ENCODE data around the gene CBFA2T3. TPM values are rescaled to one million over a fixed set of nuclear protein-coding genes. Genes with fewer than 3 reads are reported as not detected.

CBFA2T3 gene
- total RNA-seq, 2 donors from 2014 or later: 10.1 to 10.5 TPM

DNA sequence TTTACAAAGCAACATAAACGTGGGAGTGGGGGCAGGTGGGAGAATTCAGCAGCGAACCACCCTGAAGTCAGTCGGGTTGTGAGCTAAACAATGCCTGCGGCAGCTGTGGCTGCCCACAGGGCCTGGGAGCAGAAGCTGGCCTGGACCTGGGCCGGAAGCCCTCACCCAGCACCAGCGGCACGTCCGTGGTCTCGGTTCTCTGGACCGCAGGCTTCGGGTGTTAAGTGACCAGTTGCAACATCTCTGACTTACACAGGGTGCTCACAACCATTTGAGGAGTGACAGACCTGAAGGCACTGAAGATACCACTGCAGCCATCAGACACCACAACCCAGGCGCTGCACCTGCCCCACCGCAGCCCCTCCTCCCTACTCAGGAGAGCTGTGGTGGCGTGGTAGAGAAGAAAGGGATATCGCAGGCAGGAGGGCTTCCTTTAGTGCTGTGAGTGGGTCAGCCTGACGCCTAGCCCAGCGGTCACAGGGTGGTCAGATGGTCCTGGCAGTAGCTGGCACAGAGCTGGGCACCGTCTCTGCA lies 33.8 kb downstream of the CBFA2T3 start:
- Histone ChIP-seq H3K27ac (no peak overlapping the region), H3K9me3 (no peaks in the 10 kb centered on the region), H3K4me3 (no peak overlapping the region), H3K4me1 (no peaks in the 10 kb centered on the region), H3K36me3 (no peaks in the 10 kb centered on the region), H3K9ac (ENCODE audit: low read depth in 2 of 2, low read length in 2 of 2) (no peak overlapping the region), H3K27me3 (peaks cover 26% of the 10 kb centered on the region)
- TF ChIP-seq, protein P1, sequence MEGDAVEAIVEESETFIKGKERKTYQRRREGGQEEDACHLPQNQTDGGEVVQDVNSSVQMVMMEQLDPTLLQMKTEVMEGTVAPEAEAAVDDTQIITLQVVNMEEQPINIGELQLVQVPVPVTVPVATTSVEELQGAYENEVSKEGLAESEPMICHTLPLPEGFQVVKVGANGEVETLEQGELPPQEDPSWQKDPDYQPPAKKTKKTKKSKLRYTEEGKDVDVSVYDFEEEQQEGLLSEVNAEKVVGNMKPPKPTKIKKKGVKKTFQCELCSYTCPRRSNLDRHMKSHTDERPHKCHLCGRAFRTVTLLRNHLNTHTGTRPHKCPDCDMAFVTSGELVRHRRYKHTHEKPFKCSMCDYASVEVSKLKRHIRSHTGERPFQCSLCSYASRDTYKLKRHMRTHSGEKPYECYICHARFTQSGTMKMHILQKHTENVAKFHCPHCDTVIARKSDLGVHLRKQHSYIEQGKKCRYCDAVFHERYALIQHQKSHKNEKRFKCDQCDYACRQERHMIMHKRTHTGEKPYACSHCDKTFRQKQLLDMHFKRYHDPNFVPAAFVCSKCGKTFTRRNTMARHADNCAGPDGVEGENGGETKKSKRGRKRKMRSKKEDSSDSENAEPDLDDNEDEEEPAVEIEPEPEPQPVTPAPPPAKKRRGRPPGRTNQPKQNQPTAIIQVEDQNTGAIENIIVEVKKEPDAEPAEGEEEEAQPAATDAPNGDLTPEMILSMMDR (IDR thresholded peaks at IDR 0.05): no peak
- DNase-seq: no peak
- intact Hi-C loops (cut with DNase I): loop anchor here (5.0 kb wide), 2 partner anchors 224 to 274 kb away; partner anchors contain the start of gene ZNF778

DNA sequence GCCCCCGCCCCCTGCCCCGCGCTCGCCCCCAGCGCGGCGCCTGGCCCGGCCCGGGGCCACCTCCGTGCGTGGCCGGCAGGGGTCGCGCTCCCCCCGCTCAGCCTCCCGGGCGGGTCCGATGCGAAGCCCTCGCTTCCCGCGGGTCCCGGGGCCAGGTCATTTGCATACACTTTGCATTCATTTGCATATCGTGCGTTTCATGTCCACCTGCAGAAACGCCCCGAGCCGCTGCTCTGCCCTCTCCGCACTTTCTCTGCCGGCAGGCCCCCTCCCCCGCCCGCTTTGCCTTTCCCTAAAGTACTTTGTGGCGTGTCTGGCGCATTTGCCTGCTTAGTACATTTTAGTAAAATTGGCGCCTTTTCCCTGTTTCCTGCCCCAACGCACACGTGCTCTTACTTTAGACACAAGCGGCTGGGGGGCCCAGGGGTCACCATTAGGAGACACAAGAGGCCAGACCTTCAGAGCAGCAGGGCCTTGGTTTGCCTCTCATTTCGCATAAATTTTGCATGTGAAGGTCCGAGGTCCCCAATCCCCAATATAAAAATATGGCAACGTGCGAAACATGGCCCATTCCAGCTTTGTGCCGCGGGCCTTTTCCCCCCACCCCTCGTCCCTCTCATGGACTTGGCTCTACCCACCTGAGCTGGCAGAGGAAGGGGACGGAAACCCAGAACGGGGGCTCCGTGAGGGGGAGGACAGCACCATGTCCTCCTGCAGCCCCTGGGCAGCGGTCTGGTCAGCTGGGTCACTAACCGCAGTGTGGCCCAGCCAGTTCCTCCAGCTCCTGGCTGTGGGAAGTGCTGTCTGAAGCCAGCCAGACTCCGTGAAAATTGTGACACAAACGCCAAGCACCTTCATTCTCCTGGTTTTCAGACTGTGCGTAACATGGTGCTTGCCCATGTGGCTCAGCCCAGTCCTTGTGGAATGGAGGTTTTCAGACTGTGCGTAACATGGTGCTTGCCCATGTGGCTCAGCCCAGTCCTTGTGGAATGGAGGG lies 34.8 kb downstream of the CBFA2T3 start:
- Histone ChIP-seq H3K27ac (no peak overlapping the region), H3K9me3 (no peaks in the 10 kb centered on the region), H3K27me3 (peaks cover 26% of the 10 kb centered on the region), H3K4me1 (peaks cover under 1% of the 10 kb centered on the region), H3K9ac (ENCODE audit: low read depth in 2 of 2, low read length in 2 of 2) (no peak overlapping the region), H3K4me3 (peak overlapping the region; percentile 17), H3K36me3 (no peaks in the 10 kb centered on the region)
- TF ChIP-seq, protein P1 (IDR thresholded peaks at IDR 0.05): peak; percentile 38
- peak; percentile 47 for DNase-seq
- intact Hi-C loops (cut with DNase I): loop anchor here (5.0 kb wide), 2 partner anchors 225 to 275 kb away; partner anchors contain the start of gene ZNF778

DNA sequence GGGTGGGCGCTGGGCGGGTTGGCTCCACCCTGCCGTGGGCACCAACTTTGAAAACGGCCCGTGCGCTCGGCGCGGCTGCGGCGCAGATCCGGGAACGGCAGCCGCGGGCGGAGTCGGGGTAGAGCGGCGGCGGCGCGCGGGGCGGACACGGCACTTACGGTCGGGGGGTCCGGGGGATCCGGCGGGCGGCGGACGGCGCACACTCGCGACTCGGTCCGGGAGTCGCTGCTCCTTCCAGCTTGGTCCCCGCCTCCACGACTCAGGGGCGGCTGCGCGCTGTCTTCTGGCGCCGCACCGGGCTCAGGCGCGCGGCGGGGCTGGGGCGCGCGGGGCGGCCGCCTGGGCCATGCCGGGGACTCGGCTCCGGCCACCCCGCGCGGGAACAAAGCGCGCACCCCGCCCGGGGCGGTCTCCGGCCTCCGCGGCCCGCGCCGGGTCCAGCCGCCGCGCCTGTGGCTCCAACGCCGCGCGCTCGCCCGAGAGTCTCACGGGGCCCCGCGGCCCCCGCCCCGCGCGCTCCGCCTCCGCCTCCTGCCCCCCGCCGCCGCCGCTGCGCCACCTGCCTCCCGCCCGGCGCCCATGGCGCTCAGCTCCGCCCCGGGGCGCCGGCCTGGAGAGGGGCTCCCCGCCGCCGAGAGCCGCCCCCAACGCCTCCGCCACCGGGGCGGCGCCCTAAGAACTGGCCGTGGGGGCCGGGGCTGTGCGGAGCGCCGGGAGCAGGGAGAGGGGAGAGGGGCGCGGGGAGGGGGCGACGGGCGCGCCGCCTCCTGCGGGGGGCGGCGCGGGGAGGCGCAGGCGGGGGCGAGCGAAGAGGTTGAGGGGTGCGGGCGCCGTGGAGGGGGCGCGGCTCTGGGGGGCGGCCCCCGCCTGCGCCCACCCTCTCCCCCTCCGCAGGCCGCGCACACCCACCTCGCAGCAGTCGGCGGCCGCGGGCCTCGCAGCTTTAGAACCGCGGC lies 35.9 kb downstream of the CBFA2T3 start:
- Histone ChIP-seq H3K36me3 (no peaks in the 10 kb centered on the region), H3K27ac (no peak overlapping the region), H3K4me3 (peak overlapping the region; percentile 47), H3K9ac (ENCODE audit: low read depth in 2 of 2, low read length in 2 of 2) (peak overlapping the region in 1 of 2 donors; percentile 70), H3K27me3 (peaks cover 26% of the 10 kb centered on the region), H3K4me1 (peaks cover 6% of the 10 kb centered on the region), H3K9me3 (no peaks in the 10 kb centered on the region)
- TF ChIP-seq, protein P1 (IDR thresholded peaks at IDR 0.05): no peak
- DNase-seq: no peak
- intact Hi-C loops (cut with DNase I): loop anchor here (5.0 kb wide), 2 partner anchors 226 to 276 kb away; partner anchors contain the start of gene ZNF778

DNA sequence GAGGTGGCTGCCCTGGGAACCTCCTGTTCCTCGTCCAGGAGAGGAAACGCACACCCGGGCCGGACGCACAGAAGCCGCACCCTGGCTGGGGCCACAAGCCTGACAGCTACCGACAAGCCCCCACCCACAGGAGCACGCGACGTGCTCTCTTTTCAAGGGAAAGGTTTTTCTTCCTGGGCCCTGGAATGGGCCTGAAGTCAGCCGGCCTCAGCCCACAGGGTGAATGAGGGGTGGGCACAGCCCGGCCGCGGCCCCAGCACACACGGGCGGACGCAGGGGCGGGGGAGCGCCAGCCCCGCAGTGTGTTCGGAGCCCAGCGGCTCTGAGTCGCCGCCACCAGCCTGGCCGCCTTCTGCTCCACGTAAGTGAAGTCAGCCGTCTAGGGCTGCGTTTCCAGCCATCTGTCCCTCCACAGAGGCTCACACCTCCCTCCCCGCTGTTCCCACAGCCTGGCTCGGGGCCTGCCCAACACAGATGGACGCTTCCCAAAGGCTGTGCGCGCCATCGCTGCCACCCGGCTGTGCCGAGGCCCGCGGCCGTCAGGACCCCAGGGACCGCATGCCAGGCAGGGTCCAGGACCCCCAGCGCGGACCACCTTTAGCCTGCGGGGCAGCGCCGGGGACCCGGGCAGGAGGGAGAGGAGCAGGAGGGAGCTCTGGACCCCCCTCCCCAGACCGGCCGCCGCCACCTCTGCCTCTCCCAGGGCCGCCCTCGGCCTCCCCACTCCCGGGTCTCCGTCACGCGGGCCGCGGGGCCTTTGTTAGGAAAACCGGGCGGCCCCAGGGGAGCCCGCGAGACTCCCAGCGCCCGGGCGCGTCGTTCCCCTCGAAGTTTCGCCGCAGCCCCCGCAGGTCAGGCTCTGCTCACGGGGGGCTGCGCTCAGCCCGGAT lies 36.8 kb downstream of the CBFA2T3 start:
- peaks cover 12% of the 10 kb centered on the region for H3K4me1 ChIP-seq
- H3K4me3 ChIP-seq: peak overlapping the region; percentile 47
- intact Hi-C loops (cut with DNase I): loop anchor here (5.0 kb wide), 2 partner anchors 227 to 277 kb away; partner anchors contain the start of gene ZNF778
- H3K27ac ChIP-seq: no peak overlapping the region
- H3K27me3 ChIP-seq: peaks cover 26% of the 10 kb centered on the region
- peak overlapping the region; percentile 46 to 70 for H3K9ac ChIP-seq (ENCODE audit: low read depth in 2 of 2, low read length in 2 of 2)
- H3K9me3 ChIP-seq: no peaks in the 10 kb centered on the region
- no peak for DNase-seq
- TF ChIP-seq, protein P1 (IDR thresholded peaks at IDR 0.05): no peak
- H3K36me3 ChIP-seq: no peaks in the 10 kb centered on the region

All from colonic mucosa (tissue), 4 donors.